ENCODE data around the gene TMEM30A.

DNA sequence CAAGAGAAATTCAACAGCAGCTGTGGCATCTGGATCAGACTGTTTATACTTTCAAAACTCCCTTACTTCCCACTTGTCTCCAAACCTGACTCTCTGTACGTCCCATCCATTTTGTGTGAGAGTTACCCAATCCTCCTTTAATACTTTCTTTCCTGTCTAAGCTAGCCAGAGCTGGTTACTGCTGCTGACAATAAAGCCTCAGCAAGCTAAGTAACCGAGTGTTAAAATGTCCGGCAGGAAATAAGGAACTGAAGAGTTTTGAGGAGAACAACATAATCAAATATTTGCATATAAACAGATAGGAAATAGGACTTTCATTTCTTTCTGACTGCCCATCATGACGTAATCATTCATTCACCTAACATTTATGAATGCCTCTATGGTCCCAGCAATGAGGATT lies 11.6 kb downstream of the TMEM30A start:
- TF ChIP-seq, protein P1, sequence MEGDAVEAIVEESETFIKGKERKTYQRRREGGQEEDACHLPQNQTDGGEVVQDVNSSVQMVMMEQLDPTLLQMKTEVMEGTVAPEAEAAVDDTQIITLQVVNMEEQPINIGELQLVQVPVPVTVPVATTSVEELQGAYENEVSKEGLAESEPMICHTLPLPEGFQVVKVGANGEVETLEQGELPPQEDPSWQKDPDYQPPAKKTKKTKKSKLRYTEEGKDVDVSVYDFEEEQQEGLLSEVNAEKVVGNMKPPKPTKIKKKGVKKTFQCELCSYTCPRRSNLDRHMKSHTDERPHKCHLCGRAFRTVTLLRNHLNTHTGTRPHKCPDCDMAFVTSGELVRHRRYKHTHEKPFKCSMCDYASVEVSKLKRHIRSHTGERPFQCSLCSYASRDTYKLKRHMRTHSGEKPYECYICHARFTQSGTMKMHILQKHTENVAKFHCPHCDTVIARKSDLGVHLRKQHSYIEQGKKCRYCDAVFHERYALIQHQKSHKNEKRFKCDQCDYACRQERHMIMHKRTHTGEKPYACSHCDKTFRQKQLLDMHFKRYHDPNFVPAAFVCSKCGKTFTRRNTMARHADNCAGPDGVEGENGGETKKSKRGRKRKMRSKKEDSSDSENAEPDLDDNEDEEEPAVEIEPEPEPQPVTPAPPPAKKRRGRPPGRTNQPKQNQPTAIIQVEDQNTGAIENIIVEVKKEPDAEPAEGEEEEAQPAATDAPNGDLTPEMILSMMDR (conservative IDR thresholded peaks at IDR 0.05 in 1 of 2, IDR thresholded peaks at IDR 0.05 in 1 of 2; ENCODE audit: extremely low read depth in 1 of 2, insufficient read depth in 1 of 2, low read depth in 1 of 2, low read length in 2 of 2), result no peak
- TF ChIP-seq EZH2 (IDR thresholded peaks at IDR 0.05; ENCODE audit: borderline replicate concordance, low read length), result no peak

All from mammary epithelial cell (primary cell).